ENCODE measurements around the gene PER2. TPM values are rescaled to one million over a fixed set of nuclear protein-coding genes. Genes with fewer than 3 reads are reported as not detected.

Gene PER2
- total RNA-seq, 1 donor from 2014 or later = 3.8 TPM

- Mint-ChIP-seq H3K4me1 (ENCODE audit: low read depth, unreplicated experiment) (no peaks in the 10 kb centered on the region), H3K27me3 (ENCODE audit: unreplicated experiment) (peaks cover 12% of the 10 kb centered on the region), H3K4me3 (ENCODE audit: unreplicated experiment) (no peak overlapping the region), H3K9me3 (ENCODE audit: unreplicated experiment) (no peaks in the 10 kb centered on the region), H3K27ac (ENCODE audit: unreplicated experiment) (no peak overlapping the region), H3K36me3 (ENCODE audit: unreplicated experiment) (peaks cover 5% of the 10 kb centered on the region)
- no peak for TF ChIP-seq CTCF (IDR thresholded peaks at IDR 0.05; ENCODE audit: partially characterized antibody, unreplicated experiment)
- no peak for DNase-seq
Observed at GRCh38 chr2:238295144-238296112, 7.0 kb upstream of the PER2 start.

- DNase-seq = no peak
- Mint-ChIP-seq H3K4me3 (ENCODE audit: unreplicated experiment) (no peak overlapping the region), H3K4me1 (ENCODE audit: low read depth, unreplicated experiment) (peaks cover under 1% of the 10 kb centered on the region), H3K27me3 (ENCODE audit: unreplicated experiment) (peaks cover 14% of the 10 kb centered on the region), H3K9me3 (ENCODE audit: unreplicated experiment) (no peaks in the 10 kb centered on the region), H3K36me3 (ENCODE audit: unreplicated experiment) (peaks cover 5% of the 10 kb centered on the region), H3K27ac (ENCODE audit: unreplicated experiment) (no peak overlapping the region)
- no peak for TF ChIP-seq CTCF (IDR thresholded peaks at IDR 0.05; ENCODE audit: partially characterized antibody, unreplicated experiment)
Observed at GRCh38 chr2:238294393-238295143, 6.2 kb upstream of the PER2 start.

GRCh38 chr2:238294046-238294392, 5.6 kb upstream of the PER2 start:
- no peak for TF ChIP-seq CTCF (IDR thresholded peaks at IDR 0.05; ENCODE audit: partially characterized antibody, unreplicated experiment)
- no peak for DNase-seq
- H3K27ac Mint-ChIP-seq (ENCODE audit: unreplicated experiment) = no peak overlapping the region
- H3K4me3 Mint-ChIP-seq (ENCODE audit: unreplicated experiment) = no peak overlapping the region
- peaks cover 14% of the 10 kb centered on the region for H3K27me3 Mint-ChIP-seq (ENCODE audit: unreplicated experiment)
- H3K36me3 Mint-ChIP-seq (ENCODE audit: unreplicated experiment) = peaks cover 5% of the 10 kb centered on the region
- H3K9me3 Mint-ChIP-seq (ENCODE audit: unreplicated experiment) = peaks cover 2% of the 10 kb centered on the region
- peaks cover 4% of the 10 kb centered on the region for H3K4me1 Mint-ChIP-seq (ENCODE audit: low read depth, unreplicated experiment)

- H3K27ac Mint-ChIP-seq (ENCODE audit: unreplicated experiment) = no peak overlapping the region
- peaks cover 4% of the 10 kb centered on the region for H3K4me1 Mint-ChIP-seq (ENCODE audit: low read depth, unreplicated experiment)
- peaks cover 5% of the 10 kb centered on the region for H3K36me3 Mint-ChIP-seq (ENCODE audit: unreplicated experiment)
- DNase-seq = no peak
- H3K27me3 Mint-ChIP-seq (ENCODE audit: unreplicated experiment) = peaks cover 8% of the 10 kb centered on the region
- H3K9me3 Mint-ChIP-seq (ENCODE audit: unreplicated experiment) = peaks cover 2% of the 10 kb centered on the region
- TF ChIP-seq CTCF (IDR thresholded peaks at IDR 0.05; ENCODE audit: partially characterized antibody, unreplicated experiment) = no peak
- H3K4me3 Mint-ChIP-seq (ENCODE audit: unreplicated experiment) = no peak overlapping the region
Observed at GRCh38 chr2:238291550-238292281, 3.3 kb upstream of the PER2 start.
